HG02623 (cell line): Measurements from ENCODE around the gene PCSK9.
"Not testable (repeated sequence)": the region's sequence is repeated elsewhere in the genome, so short reads cannot be mapped to it uniquely, and the experiment has no call there.

ENCODE experiments used
- ATAC-seq: cut with Tn5 transposase; IDR thresholded peaks from one replicate; pipeline ENCODE4 v1.9.1; 2021; ENCODE audit warnings: moderate library complexity; ENCODE audit not compliant: unreplicated experiment

Gene PCSK9

GRCh38 chr1:55073187-55073916 lies 34.0 kb downstream of the PCSK9 start:
- no peak for ATAC-seq

DNA sequence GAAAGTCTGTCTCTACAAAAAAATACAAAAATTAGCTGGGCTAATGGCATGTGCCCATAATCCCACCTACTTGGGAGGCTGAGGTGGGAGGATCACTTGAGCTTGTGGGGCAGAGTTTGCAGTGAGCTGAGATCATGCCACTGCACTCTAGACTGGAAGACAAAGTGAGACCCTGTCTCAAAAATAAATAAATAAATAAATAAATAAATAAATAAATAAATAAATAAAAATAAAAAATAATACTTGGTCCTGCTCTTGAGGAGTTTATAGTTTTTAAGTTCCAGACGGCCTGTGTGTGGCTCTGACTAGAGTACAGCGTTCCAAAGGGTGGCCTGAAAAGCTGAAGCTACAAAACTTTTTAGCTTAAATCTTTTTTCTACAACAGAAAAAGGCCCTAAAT lies 35.1 kb downstream of the PCSK9 start:
- ATAC-seq, result no peak

DNA sequence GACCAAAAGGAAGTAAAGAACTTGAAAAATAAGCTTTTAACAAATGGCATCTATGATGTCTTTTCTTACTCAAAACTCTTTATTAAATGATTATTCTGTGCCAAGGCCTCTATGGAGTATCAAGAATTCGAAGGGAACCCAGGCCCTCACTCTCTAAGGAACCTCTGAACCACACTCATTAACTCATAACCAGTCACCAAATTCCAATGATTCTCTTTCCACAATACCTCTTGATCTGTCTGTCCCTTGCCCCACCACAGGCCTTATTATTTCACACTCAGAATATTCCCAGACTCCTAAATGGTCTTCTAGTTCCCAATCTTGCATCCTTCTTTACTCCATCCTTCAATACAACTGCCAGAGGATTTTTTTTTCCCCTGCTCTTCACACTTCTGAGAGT lies 37.0 kb downstream of the PCSK9 start:
- ATAC-seq, result no peak

GRCh38 chr1:55078470-55078869 lies 39.1 kb downstream of the PCSK9 start:
- no peak for ATAC-seq

DNA sequence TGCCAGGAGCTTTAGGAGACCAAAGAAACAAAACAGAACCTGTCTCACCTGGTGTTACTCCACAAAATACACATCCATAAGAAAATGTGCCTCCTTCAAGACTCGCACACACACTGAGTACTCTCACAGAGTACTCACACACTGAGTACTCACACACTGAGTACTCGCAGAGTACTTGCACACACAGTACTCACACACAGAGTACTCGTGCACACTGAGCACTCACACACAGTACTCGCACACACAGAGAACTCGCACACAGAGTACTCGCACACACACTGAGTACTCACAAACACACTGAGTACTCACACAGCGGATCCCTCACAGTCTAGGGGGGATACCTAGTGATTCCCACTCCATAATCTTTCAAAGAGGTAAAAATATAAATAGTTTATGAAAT lies 40.3 kb downstream of the PCSK9 start:
- no peak for ATAC-seq

- ATAC-seq, result no peak
Observed at GRCh38 chr1:55081188-55081904, 42.0 kb downstream of the PCSK9 start.

GRCh38 chr1:55081905-55082296 lies 42.6 kb downstream of the PCSK9 start:
- ATAC-seq, result no peak

DNA sequence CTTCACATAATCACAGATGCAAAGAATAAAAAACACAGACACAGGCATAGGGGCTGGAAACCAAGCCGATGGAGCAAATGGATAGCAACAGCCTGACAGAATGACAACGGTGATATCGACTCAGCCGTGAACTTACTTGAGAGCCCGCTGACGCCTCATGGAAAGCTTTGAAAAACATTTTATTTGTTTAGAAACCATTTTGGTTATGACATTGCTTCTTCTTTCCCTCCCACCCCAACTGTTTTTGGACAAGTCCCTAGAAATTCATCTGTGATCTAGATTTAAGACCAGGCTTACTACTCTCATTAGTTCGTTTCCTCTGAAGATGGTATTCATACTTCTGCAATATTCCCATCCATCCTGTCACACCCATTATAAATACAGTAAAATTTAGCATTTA lies 44.9 kb downstream of the PCSK9 start:
- ATAC-seq, result no peak

- no peak for ATAC-seq
Observed at GRCh38 chr1:55087439-55087838, 48.1 kb downstream of the PCSK9 start.

GRCh38 chr1:55088413-55088812 lies 49.1 kb downstream of the PCSK9 start:
- ATAC-seq, result no peak

- no peak for ATAC-seq
Observed at GRCh38 chr1:55089683-55090082, 50.3 kb downstream of the PCSK9 start.

DNA sequence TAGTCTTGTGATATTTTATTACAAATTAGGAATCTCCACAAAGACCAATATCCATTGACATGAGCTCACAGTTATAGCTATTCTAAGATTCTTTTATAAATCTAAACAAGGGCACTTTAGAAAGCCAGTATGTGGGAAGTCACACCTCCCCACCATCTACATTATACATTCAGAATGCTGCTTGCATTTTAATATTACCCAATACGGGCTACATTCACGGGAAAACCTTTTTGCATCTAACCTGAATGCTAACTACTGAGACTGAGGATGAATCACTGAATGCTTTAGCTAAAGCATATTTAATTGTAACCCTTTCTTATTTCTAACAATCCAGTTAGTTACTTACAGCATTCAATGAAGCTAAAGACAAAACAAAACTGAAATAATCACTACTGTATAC lies 53.1 kb downstream of the PCSK9 start:
- ATAC-seq, result no peak

- no peak for ATAC-seq
Observed at GRCh38 chr1:55095095-55095494, 55.7 kb downstream of the PCSK9 start.

DNA sequence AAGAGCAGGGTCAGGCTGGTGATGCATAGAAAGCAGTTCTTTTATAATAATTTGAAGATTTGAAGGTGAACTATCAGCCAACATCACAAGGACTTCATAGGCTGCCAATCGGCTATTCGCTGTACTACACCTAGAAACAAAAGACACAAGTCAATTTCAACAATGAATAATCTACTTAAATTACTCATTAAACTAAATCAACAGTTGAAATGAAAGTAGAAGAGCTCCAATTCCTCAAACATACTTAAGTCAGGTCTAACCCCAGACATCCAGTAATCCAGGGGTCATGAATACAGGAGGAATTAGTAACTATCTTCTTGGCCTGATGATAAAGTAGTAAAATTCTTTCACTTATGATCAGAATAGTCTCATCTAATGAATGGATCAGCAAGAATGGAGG lies 64.5 kb downstream of the PCSK9 start:
- ATAC-seq, result no peak

GRCh38 chr1:55107101-55107500 lies 67.8 kb downstream of the PCSK9 start:
- no peak for ATAC-seq

DNA sequence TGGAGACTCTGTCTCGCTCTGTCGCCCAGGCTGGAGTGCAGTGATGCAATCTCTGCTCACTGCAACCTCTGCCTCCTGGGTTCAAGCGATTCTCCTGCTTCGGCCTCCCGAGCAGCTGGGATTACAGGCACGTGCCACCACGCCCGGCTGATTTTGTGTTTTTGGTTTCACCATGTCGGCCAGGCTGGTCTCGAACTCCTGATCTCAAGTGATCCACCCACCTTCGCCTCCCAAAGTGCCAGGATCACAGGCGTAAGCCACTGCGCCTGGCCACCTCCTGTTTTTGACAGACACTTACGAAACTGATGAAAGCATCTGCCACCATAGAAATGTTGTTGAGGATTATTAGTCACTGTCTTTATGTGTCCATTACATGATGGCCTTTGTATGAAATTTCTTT lies 69.7 kb downstream of the PCSK9 start:
- ATAC-seq, result not testable (repeated sequence)
